GM18505 (cell line): ENCODE measurements around the gene SLK.

Experiments used
- ATAC-seq: cut with Tn5 transposase; IDR thresholded peaks from one replicate; pipeline ENCODE4 v1.9.1; 2021; ENCODE audit not compliant: unreplicated experiment
- POLR2A ChIP-seq: IDR thresholded peaks from 4 replicates; pipeline ENCODE4 v1.6.1; 2011; ENCODE audit warnings: borderline replicate concordance; ENCODE audit not compliant: insufficient read depth, insufficient read length; ENCODE audit errors: extremely low read depth

Gene SLK

DNA sequence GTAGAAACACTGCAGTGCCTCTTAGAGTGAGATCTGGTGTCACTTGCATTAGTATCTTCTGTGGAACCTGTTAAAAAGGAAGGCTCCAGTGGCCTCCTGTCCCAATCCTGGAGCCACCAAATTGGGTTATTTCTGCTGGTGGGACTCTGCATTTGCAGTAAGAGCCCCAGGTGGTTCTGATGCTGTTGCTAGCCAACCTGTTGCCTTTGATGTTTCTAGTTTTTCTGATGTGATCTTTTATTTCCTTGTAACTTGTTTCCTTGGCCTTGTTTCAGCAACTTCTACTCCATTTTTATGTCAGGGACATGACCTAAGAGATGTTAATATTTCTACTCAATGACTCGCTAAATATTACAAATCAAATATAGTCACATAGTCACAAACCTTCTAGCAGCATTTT lies 36.5 kb upstream of the SLK start:
- ATAC-seq: no peak
- TF ChIP-seq POLR2A: no peak

DNA sequence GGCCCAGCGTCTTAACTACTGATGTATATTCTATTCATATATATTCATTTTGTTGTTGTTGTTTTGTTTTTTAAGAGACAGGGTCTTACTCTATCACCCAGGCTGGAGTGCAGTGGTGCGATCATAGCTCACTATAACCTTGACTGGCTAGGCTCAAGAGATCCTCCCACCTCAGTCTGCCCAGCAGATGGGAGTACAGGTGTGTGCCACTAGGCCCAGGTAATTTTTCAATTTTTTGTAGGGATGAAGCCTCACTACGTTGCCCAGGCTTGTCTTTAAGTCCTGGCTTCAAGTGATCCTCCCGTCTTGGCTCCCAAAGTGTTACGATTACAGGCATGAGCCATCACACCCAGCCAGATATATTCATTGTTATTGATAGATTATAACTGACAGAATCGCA lies 36.1 kb upstream of the SLK start:
- TF ChIP-seq POLR2A: no peak
- ATAC-seq: no peak

DNA sequence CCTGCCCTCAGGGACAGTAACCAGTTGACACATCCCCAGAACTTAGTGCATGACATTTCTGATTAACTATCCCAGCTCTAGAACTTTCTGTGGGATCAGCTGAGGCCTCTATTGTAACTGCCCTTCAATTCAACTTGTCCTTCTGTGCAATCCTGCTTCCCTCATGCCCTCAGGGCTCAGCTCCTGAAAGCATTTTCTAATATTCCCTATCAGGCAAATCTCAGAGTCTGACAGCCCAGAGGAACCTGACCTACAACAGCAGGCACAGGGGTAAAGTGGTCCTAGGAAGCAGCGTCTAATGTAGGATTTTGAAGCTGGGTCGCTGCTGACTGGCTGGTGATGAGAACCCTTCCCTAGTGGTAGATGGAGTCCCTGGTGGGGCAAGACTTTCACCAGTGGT lies 35.3 kb upstream of the SLK start:
- ATAC-seq: no peak
- TF ChIP-seq POLR2A: no peak

- TF ChIP-seq POLR2A: no peak
- no peak for ATAC-seq
Measured at GRCh38 chr10:103932271-103932670, 34.7 kb upstream of the SLK start.

DNA sequence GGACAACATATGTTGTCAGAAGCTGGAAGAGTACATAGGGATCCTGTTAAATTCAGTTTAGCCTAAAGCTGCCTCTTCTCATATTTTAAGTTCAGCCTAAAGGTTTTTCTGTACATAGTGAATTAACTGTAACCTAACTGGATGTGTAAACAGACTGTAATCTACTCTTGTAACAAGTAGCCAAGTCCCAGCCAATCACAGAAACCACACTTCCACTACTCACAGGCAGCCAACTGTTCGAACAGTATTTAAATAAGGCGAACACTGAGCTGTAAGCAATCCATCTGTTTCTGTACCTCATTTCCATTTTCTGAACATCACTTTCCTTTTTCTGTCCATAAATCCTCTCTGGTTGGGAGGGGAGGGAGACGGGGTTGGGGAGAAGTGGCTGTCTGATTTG lies 34.0 kb upstream of the SLK start:
- no peak for ATAC-seq
- no peak for TF ChIP-seq POLR2A

DNA sequence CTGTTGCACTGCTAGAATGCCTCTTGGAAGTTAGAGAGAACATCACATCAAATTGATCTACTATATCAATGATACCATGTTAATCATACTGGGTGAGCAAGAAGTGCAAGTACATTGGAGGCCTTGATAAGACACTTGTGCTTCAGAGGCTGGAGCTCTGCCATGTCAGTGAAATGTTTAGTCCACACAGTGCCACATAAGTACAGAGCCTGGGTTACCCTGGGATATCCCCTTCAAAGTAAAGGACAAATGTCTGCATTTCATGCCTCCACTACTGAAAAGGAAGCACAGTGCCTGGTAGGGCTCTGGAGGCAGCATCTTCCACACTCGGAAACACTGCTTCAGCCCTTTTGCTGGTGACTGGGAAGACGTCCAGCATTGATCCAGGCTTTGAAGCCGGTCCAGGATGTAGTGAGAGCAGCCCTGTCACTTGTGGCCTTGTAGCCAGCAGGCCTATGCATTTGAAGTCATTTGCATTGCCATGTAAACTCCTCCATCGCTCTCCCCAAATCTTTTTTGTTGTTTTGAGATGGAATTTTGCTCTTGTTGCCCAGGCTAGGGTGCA lies 33.3 kb upstream of the SLK start:
- TF ChIP-seq POLR2A: no peak

DNA sequence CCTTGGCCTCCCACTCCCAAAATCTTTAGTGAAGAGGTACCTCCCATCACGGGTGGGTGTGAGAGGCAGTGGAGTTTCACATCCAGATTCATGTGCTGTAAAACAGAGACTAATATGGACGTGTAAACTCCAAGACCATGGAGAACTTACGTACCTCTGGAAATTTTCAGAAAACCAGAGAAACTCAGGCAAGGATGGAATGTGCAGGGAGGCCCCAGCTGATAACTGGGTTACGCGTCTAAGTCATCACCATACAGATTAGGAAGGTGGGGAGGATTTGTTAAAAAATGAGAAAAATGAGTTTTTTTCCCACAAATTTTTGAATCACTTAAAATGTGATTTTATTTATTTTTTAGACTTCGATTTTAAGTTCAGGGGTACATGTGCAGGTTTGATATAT lies 32.6 kb upstream of the SLK start:
- no peak for TF ChIP-seq POLR2A
- no peak for ATAC-seq

More for the DNA sequence above, 33.3 kb upstream of the SLK start:
- ATAC-seq: no peak

DNA sequence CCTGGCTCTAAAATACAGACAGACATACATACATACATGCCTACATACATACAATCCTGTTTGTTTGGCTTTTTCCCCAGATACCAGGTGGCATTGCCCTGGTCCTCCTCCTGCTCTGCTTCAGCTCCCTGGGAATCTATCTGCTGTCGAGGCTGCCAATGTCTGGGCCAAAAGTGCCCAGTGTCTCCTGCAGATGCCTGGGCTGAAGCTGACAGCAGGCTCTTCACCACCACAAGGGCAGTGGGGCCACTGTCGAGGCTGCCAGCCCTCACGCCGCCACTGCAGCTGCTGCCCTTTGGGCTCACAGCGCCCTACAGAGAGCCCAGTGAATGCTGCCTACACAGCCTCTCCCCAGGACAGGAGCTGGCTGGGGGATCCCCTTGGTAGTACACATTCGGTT lies 30.9 kb upstream of the SLK start:
- ATAC-seq: no peak
- no peak for TF ChIP-seq POLR2A

- TF ChIP-seq POLR2A: no peak
- no peak for ATAC-seq
Measured at GRCh38 chr10:103939522-103939921, 27.4 kb upstream of the SLK start.

- ATAC-seq: no peak
- TF ChIP-seq POLR2A: no peak
Measured at GRCh38 chr10:103941801-103942200, 25.1 kb upstream of the SLK start.

- no peak for ATAC-seq
- TF ChIP-seq POLR2A: no peak
Measured at GRCh38 chr10:103942866-103943265, 24.1 kb upstream of the SLK start.

GRCh38 chr10:103947799-103948516 lies 19.0 kb upstream of the SLK start:
- ATAC-seq: no peak

GRCh38 chr10:103949728-103950127 lies 17.2 kb upstream of the SLK start:
- ATAC-seq: no peak
- no peak for TF ChIP-seq POLR2A

More at GRCh38 chr10:103947799-103948516, 19.0 kb upstream of the SLK start:
- no peak for TF ChIP-seq POLR2A

- TF ChIP-seq POLR2A: no peak
- ATAC-seq: no peak
Measured at GRCh38 chr10:103951183-103951582, 15.8 kb upstream of the SLK start.
